GM12801 (cell line): Measurements from ENCODE around the gene LYRM7.

Source experiments
- TF ChIP-seq, protein P1 (sequence below): IDR thresholded peaks from one replicate; pipeline ENCODE4 v1.5.1; 2011; ENCODE audit warnings: control low read depth; ENCODE audit not compliant: insufficient read length; ENCODE audit errors: extremely low read depth

LYRM7 gene

DNA sequence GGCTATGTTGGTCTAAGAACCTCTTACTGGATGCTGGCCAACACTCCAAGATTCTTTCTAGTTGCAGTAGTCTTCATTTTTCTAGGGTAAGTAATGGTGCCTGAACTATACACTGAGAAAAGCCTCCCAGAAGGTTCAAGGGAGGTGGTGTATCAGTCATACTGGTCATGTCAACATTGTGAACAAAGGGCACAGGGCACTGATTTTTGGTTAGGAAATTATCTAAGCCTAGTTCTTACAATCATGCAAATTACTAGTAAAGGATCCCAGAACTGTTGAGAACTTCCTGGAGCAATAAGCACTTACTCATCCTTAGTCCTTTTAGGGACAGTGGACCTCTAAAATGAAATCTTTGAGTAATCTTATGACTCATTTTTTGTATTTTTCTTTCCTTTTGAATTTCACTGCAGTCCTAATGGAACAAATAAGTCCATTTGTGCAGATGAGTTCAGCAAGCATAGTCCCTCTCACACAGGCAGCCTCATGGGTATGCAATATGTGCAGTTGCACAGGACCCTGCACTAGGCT, 72.0 kb downstream of the LYRM7 start:
- TF ChIP-seq, protein P1, sequence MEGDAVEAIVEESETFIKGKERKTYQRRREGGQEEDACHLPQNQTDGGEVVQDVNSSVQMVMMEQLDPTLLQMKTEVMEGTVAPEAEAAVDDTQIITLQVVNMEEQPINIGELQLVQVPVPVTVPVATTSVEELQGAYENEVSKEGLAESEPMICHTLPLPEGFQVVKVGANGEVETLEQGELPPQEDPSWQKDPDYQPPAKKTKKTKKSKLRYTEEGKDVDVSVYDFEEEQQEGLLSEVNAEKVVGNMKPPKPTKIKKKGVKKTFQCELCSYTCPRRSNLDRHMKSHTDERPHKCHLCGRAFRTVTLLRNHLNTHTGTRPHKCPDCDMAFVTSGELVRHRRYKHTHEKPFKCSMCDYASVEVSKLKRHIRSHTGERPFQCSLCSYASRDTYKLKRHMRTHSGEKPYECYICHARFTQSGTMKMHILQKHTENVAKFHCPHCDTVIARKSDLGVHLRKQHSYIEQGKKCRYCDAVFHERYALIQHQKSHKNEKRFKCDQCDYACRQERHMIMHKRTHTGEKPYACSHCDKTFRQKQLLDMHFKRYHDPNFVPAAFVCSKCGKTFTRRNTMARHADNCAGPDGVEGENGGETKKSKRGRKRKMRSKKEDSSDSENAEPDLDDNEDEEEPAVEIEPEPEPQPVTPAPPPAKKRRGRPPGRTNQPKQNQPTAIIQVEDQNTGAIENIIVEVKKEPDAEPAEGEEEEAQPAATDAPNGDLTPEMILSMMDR = no peak

DNA sequence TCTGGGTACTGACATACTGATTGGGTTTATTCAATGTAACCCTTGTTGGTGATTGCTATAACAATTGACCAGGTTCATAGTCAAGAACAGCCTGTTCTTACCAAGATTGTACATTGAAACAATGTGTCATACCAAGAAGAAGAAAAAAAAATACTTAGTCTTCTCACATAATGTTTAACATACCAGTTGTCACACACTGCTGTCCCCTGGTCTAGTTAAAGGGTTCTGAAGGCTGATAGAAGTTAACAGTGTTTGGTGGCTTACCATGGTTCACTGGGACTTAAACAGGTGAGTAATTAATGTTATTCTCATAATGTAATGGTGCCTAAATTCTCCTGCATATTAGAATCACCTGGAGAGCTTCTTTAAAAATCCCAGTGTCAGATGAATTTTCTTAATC, 74.6 kb downstream of the LYRM7 start:
- TF ChIP-seq, protein P1 = no peak

DNA sequence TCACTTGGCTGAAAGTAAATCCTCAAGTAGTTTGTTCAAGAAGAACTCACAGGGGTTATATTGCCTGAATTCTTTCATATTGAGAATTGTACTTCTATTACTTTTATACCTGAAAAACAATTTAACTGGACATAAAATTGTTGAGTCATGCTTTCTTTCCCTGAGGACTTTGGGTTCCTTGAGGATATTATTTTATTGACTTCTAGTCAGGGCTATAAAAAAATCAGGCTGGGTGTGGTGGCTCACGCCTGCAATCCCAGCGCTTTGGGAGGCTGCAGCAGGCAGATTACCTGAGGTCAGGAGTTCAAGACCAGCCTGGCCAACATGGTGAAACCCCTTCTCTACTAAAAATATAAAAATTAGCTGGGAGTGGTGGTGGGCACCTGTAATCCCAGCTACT, 75.2 kb downstream of the LYRM7 start:
- TF ChIP-seq, protein P1 = no peak

DNA sequence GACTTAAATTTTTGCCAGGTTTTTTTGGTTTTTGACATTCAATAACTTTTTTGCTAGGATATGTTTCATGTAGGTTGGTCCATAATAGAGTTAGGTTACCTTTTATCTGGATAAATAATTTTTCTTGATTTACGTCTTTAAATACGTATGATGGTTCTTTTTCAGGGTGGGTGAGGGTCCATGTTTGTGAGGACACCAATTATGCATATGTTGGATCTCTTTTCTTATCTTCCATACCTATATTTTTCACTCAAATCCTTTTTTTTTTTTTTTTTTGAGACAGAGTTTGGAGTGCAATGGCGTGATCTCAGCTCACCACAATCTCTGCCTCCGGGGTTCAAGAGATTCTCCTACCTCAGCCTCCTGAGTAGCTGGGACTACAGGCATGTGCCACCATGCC, 75.8 kb downstream of the LYRM7 start:
- TF ChIP-seq, protein P1 = no peak

DNA sequence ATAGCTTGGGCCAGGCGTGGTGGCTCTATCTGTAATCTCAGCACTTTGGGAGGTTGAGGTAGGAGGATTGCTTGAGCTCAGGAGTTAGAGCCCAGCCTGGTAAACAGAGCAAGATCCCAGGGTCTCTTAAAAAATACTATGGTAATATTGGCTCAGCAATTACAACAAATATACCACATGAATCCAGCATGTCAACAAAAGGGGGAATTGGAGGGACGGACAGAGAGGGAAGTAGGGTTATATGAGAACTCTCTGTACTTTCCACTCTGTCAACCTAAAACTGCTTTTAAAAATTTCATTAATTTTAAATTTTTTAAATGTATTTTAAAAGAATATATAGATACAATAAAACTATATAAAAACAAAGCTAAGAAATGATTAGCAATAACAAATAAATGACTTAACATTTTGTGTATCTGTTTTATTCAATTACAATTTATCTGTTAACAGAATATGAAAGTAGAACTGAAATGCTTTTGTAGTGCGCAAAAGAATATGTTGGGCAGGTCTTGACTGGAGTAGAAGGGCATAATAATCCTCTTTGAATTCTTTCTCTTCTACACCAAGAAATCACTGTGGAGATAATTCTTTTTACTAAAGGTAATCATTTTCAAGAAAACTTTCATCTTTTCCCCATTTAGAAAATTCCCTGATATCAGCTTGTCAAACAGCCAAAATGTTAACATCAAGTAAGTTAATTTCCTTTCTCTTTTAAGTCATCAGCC, 80.2 kb downstream of the LYRM7 start:
- TF ChIP-seq, protein P1 = no peak

DNA sequence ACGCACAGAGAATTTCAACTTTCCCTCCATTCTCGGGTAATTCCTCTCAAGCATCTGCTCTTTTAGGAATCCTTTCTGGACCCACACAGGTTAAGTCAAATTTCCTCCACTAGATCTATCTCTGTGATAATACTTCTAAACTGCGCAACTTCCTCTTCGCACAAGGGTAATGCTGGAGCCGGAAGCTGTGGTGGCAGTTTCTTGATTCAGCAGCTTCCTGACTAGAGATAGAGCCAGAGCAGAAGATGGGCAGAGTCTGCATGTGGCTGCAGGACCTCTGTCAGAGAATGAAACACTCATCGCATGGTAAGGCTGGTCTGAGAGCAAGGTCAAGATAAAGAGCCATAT, 82.1 kb downstream of the LYRM7 start:
- TF ChIP-seq, protein P1 = no peak

DNA sequence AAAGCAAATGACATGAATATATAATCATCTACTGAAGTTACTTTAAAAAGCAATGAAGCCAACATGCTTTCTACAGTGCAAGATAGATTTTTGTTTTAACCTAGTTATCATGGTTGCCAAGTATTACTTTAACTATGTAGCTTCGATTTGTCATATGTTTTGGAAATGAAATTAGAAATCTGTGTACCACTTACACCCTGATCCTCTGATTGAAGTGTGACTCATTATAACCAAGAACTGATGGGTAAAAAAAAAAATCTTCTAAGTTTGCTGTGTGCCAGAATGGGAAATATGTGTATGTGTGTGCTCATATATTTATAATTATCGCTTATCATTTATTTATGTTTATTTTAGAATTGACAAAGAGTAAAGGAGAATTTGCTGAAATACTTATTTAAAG, 84.0 kb downstream of the LYRM7 start:
- TF ChIP-seq, protein P1 = no peak
